ENCODE data around the gene CATSPERE. TPM values are rescaled to one million over a fixed set of nuclear protein-coding genes. Genes with fewer than 3 reads are reported as not detected.

Gene CATSPERE, protein sequence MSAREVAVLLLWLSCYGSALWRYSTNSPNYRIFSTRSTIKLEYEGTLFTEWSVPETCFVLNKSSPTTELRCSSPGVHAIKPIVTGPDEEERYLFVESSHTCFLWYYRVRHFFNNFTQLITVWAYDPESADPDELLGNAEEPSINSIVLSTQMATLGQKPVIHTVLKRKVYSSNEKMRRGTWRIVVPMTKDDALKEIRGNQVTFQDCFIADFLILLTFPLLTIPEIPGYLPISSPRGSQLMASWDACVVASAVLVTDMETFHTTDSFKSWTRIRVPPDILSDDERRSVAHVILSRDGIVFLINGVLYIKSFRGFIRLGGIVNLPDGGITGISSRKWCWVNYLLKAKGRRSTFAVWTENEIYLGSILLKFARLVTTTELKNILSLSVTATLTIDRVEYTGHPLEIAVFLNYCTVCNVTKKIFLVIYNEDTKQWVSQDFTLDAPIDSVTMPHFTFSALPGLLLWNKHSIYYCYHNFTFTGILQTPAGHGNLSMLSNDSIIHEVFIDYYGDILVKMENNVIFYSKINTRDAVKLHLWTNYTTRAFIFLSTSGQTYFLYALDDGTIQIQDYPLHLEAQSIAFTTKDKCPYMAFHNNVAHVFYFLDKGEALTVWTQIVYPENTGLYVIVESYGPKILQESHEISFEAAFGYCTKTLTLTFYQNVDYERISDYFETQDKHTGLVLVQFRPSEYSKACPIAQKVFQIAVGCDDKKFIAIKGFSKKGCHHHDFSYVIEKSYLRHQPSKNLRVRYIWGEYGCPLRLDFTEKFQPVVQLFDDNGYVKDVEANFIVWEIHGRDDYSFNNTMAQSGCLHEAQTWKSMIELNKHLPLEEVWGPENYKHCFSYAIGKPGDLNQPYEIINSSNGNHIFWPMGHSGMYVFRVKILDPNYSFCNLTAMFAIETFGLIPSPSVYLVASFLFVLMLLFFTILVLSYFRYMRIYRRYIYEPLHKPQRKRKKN
- total RNA-seq: 0.98 and 4.9 TPM in 2 replicates

GRCh38 chr1:244461245-244462071 lies at the start of gene CATSPERE:
Gene CATSPERE (plus strand): TSS chr1:244461273. CDS start chr1:244461430, 157 bp downstream.

GRCh38 chr1:244451539-244451950 lies 9.5 kb upstream of the CATSPERE start, which contains the start of gene ADSS2:
Gene ADSS2 (minus strand): TSS chr1:244451909. CDS start chr1:244451817, 92 bp downstream.

GRCh38 chr1:244652623-244653438 lies 191.8 kb downstream of the CATSPERE start, which contains the start of gene DESI2:
Gene DESI2 (plus strand): TSS chr1:244653126. CDS start chr1:244653314, 188 bp downstream.

Small RNA genes lying within 50 kb of the gene (small RNA-seq; reads per million reads assigned to genes)
- not detected for gene CYCSP5

Other genes starting within 250 kb of the CATSPERE start
- gene ADSS2, start 9.4 kb upstream of the CATSPERE start, total RNA-seq: 81.3 and 104 TPM in 2 replicates
- 47.7 and 59.7 TPM in 2 replicates for gene DESI2, start 191.9 kb downstream of the CATSPERE start, total RNA-seq